GM18511 (cell line): ENCODE results near the gene KIAA0753.
"Not testable (repeated sequence)": the region's sequence is repeated elsewhere in the genome, so short reads cannot be mapped to it uniquely, and the experiment has no call there.

Source experiments
- ATAC-seq: cut with Tn5 transposase; IDR thresholded peaks from one replicate; pipeline ENCODE4 v1.9.1; 2021; ENCODE audit warnings: mild to moderate bottlenecking, moderate library complexity; ENCODE audit not compliant: unreplicated experiment

KIAA0753 gene

DNA sequence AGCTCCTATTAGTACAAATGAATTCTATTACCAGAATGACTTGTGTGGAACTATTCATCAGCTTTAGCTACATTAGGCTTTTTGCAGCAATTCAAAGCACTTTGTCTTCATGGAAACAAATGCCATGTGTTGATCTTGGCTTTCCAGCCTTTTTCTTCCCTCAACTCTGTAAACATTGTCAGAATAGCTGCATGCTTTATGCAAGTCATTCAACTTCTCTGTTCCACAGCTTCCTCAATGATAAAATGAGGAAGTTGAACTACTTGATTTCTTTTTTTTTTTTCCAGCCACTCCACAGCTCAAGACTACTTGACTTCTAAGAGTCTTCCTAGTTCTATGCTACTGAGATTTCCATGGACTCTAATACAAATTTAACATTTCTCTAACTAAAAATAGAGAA lies 41.1 kb downstream of the KIAA0753 start:
- no peak for ATAC-seq

DNA sequence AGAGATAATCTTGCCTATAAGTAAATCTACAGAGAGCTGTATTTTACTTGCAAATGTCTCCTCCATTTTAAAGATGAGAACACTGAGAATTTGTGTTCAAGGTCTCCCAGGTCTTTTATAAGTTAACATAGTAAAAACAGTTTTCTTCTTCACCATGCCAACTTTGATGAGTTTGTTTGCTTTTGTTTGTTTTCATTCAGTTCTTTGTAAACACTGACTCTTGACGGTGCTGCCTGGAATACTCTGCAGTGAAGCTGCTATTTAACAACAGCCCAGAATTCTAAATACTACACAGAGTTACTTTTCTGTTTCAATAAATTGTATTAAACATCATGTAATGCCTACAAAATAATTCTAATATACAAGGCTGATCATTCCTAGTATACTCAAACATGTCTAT lies 42.8 kb downstream of the KIAA0753 start:
- ATAC-seq, result no peak

DNA sequence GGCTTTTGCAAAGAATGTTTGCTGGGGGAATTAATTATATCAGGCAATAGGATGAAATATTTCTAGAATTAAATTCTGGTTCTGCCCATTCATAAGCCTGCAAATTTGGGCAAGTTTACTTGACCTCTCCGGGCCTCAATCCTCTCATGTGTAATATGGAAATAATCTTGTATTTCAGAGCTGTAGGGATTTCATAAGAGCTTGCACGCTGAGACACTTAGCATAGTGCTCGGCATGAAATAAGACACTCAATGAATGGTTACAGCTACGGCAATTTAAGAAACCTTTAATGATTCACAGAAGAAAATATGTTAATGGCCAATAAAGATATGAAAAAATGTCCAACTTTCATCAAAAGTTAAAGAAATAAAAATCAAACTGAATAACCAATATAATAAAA lies 43.6 kb downstream of the KIAA0753 start:
- no peak for ATAC-seq

DNA sequence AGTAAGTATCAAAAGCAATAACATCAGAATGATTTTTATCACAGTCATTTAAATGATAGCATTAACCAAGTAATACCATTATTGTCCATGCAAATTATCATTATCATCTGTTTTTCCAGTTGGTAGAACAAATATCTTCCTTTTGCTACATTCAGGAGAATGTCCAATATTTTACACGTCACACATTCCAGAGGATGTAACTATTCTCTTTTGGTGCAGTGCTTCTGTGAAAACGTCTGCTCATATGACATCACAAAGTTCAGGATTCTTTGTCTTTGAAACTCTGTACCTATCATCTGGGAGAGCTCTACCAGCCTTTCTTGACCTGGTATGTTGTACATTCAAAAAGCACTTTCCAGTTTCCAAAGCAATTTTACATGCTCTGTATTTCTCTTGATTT lies 44.0 kb downstream of the KIAA0753 start:
- ATAC-seq, result no peak

DNA sequence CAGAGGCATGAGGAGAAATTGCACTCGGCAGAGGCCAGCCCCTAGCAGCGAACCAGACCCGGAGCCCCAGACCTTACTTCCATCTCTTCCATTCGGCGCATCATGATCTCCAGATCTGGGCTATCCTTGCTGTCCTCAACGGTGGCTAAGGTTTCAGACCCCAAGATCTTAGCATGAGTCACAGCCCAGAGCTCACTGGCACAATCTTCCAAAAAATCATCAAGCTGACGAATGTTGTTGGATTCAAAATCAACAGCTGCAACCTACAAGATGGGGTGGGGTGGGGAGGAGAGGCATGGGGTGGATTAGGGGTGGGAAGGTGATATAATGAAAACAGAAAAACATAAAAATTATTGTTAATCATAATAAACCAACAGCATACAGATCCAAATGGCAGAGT lies 44.4 kb downstream of the KIAA0753 start:
- ATAC-seq, result no peak

DNA sequence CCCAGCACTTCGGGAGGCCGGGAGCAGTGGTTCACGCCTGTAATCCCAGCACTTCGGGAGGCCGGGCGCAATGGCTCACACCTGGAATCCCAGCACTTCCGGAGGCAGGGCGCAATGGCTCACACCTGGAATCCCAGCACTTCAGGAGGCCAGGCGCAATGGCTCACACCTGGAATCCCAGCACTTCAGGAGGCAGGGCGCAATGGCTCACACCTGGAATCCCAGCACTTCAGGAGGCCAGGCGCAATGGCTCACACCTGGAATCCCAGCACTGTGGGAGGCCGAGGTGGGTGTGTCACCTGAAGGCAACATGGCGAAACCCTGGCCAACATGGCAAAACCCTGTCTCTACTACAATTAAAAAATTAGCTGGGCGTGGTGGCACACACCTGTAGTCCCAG lies 47.1 kb downstream of the KIAA0753 start:
- not testable (repeated sequence) for ATAC-seq

DNA sequence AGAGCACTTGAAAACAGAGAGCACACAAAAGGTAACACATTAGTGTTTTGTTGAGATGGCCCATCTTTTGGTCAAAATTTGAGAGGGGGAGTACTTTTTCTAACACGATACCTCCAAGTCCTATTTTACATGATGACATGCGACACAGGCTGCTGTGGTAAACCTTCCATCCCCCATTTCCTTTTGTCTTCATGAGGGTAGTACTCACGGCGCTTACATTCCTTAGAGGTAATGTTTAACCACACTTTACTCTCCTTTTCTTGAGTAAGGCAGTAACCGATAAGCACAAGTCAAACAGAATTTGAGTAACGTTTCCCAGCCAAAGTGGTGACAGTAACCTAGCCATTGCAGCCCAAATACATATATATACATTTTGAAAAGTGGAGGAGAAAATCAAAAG lies 48.3 kb downstream of the KIAA0753 start:
- no peak for ATAC-seq

DNA sequence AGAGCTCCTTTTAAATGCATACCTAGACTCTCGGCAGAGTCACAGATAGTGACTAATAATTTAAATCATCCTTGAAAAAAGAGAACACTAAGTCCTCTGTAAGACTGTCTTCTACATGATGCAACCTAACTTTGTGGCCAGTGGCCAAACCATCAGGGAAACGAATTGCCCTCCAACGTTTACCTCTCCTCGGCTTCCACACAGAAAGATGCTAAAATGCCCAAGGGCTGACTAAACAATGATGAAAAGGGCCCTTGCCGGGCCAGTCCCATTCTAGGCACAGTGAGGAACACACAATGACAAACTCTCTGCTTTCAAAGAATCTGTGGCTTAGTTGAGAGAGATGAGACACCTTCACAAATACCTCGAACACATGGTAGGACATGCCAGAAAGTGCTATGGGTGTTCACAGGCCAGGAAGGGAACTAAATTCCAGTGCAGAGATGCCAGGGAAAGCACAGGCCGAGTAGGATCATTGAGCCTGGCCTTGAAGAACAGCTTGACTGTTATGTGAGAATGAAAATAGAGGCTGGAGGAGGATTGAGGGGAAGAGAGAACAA lies 48.8 kb downstream of the KIAA0753 start:
- ATAC-seq, result no peak

DNA sequence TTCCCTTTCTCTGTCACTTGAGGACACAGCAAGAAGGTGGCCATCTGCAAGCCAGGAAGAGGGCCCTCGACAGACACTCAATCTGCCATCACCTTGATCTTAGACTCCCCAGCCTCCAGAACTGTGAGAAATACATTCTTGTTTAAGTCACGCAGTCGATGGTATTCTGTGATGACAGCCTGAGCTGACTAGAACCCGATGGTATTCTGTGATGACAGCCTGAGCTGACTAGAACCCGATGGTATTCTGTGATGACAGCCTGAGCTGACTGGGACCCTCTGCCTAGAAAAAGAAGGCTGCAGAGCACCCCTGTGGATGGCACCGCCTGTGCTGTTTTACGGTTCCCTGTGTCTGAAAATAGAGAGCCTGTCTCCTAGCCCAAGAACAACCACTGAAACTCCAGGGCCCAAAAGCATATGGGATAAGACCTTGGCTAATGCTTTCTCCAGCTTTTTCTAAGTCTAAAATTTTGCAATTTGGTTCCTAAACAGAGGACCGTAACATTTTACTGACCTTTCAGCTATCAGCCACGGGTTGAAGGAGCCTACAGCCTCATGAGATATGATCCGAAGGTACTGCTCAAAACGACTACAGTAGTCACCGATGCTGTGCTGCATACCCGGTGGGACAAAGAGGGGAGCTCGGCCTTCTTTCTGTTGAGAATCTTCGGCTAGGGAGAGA lies 51.1 kb downstream of the KIAA0753 start:
- ATAC-seq, result no peak

DNA sequence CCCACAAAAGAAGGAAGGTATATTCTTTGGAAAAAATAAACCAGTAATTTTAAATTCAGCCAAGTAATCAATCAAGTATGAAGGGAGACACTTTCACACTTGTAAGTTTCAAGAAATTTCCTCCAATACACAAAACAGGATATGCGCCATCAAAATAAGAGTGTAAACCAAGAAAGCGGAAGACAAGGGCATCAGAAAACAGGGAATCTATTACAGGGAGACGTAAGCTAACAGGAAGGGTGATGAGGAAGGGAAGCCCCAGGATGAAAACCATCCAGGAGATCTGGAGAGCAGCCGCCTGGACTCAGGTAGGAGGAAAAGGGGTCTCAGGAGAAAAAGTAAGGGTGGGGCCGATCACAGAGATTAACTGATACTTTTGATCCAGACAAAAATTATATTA lies 52.3 kb downstream of the KIAA0753 start:
- no peak for ATAC-seq

DNA sequence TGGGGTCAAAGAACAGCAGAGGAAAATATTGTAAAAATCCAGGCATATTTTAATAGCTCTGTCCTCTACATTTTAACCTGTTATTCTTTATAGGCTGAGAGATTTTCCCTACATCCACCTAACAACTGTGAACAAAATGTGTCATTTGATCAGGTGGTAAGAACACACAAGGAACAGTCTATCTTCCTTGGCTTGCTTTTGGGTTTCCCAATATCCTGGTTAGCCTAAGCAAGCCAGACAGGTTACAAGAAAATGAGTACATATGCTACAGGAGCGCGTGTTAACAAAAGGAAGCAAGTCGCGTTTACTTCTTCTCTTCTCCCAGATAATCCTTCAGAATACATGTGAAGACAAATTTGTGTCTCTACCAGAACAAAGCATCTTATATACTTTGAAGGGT lies 53.2 kb downstream of the KIAA0753 start:
- ATAC-seq, result no peak

DNA sequence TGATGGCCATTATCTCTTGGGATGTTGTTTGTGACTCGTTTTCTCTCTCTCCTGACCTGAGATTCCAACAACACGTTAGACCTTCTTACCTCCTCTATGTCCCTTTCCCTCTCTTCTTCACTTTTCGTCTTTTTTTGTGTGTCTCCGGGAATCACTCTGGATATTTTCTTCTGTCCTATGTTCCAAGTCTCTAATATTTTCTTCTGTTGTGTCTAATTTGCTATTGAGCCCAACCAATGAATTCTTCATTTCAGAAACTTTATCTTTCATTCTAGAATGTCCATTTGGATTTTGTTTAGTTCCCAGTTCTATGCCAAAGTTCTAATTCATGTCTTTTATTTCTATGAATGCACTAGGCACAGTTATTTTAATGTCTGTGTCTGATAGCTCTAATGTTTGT lies 57.1 kb downstream of the KIAA0753 start:
- ATAC-seq, result no peak

DNA sequence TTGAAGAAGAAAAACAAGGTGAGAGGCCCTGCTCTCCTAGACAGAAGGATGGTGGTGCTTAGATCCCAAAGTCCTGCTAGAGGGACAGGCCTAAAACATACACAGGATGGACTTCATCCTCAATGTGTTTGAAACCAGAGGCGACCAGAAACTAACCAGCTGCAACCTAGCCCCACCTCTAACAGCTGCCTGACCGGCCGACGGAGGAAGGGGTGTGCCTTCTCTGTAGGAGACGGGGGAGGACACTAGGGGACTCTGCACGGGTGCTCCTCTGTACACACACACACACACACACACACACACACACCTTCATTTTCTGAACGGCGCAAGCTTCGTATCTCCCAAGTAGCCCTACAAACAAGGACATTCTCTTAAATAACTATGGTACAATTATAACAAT lies 59.9 kb downstream of the KIAA0753 start:
- ATAC-seq, result no peak

DNA sequence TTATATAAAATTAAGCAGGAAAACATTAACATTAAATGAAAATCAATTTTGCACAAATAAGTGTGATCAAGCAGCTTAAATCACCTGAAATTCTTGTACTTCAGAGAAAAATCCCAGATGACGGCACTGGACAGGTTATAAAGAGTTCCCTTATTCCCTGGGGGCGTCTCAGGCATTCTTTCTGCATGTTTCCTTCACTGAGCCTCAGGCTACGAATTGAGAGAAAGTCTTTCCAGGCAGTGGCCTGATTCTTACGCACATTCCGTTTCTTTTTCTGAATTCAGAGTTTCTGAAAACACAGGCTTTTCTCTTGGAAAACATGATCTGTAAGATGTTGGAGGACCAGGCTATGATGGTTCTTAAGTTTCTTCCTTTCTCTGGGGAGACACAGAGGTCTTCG lies 62.0 kb downstream of the KIAA0753 start:
- ATAC-seq, result no peak

DNA sequence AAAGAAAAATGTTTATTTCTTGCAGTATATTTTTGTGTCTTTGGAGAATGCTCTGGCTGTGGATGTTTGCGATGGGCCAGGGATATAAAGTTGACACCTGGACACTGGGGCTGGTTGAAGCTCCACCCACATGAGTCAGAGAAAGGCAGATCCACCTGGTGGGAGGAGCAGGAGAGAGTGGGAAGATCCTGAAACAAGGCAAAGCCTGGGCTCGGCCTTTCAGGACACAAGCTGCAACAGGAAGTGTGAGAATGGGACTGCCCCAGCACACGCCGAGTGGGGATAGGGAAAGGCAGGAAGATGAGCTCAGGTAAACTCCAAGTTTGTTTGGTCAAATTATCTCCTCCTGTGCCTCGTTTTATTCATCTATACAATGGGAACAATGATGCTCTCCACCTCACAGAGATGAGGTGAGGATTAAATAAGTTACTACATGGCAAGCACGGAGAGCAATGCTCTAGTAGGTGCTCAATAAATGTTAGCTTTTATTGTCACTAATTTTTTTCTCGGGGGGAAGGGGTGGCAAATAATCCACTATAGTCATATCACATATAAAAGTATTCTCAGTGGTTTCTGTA lies 62.7 kb downstream of the KIAA0753 start:
- ATAC-seq, result no peak

DNA sequence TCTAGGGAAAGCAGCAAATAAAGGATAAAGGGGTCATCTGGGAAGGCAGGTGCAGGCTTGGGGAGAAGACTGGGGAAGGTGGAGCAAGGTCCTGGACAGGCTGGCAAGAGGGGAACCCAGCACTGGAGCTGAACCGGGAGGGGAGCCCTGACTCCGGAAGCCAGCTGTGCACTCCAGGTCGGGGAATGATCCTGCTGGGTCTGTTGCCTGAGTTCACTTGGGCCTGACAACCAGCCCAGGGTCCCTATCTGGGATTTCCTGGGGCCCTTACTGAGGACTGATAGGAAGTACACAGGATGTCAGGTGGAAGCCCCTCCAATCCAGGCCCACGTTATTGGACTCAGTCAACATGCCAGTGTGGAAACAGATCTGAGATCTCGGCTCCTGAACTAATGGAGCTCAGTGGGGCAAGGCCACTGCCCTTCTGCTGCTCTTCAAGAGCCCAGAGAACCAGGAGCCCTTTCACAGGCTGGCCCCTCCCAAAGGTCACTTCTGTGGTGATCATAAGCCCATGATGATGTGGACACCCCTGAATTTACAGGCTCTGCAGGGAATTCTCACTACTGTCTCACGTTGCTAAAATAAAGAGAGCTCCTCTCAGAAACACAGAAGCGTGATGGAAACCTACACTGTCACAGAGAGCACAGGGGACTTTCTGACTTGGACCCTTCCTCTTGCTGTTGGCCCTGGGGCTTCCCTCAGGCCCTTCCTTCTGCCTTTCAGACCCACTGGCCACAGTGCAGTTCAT lies 64.3 kb downstream of the KIAA0753 start:
- no peak for ATAC-seq

DNA sequence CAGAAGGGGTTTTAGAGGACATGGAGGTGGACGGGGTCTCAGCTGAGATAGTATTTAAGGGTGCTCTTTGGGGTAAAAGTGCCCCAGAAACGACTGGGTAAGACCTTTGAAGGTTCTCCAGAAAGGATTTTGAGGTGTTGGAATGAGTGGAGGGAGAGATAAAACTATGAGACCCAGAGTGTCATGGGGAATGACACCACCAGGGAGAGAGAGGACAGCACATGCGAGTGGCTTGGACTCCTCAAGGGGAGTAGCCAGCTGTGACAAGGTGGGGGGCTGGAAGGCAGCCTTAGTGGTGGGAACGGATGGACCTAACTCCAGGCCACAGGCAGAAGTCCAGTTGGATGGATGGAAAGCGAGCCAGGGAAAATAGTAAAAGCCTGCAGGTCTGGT lies 64.9 kb downstream of the KIAA0753 start:
- no peak for ATAC-seq

DNA sequence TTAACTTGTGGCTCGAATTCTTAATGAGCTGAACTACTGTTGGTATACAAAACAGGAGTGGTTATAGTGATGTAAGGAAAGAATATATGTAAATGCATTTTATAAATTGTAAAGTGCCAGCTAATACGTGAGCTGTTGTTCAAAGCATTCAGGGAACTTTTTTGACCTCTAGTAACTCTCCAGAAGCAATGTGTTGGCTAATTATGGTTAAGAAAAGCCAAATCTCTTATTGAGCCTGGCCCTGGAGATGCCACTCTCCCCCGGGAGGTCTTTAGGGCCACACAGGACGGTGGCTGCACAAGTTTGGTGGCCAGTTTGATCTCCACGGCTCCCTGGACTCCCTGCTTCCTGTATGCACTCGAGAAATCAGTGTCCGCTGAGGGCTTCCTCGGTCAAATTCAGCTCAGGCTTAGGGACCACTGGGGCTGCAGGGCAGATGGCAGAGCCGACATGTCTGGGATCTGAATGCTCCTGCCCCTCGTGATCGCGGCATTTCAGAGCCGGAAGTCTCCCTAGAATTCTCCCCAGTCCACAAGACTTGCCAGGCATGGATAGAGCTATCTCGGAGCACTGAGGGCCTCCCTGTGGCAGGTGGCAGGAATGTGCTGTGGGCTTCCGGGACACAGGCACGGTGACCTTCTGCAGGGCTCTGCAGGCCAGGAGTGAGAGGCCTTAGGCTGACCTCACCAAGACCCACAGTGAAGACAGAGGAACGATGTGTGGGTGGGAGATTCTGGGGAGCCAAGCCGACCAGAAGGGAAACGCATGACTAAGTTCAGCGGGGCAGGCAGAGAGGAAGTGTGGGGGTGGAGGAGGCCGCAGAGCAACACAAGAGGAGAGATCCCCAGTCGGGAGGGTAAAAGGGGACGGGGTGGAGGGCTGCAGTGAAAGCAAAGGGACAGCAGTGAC lies 65.6 kb downstream of the KIAA0753 start:
- ATAC-seq, result peak; percentile 68

DNA sequence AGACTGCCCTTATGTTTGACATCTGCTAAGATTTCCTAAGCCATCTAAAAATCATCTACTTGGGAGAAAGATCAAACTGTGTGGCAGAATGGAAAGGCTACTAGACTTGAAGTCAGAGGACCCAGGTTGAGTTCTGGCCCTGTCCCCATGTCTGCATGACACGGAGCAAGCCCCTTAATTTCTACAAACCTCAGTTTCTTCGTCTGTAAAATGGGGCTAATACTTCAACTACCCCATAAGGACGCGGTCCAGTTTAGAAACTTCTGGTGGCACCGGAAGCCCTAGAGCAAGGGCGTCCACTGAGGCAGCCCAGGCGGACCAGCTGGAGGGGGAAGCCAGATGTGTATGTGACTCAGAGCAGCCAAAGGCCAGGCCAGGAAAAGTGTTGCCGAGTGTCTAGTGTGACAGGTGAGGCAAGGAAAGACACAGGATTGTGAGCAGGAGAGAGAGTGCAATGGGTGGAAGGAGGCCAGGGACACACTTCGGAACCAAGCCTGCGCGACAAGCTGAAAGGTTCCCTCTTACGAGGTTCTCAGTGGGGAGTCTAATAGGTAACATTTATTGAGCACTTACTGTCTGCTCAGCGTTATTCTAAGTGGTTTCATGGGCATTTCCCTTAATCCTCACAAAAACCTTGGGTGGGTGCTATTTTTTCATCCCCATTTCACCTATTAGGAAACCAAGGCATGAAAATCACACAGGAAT lies 66.4 kb downstream of the KIAA0753 start:
- ATAC-seq, result no peak

DNA sequence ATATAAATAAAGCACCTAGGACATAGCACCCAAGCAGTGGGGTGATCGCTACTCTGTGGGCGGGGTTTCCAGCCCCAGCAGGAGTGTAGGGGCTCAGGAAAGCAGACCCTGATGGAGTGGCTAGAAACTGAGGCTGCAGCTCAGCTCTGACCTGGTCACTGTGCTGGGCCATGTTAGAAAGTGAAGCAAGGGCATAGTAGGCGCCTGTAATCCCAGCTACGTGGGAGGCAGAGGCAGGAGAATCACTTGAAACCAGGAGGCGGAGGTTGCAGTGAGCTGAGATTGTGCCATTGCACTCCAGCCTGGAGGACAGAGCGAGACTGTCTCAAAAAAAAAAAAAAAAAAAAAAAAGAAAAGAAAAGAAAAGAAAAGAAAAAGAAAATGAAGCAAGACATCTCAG lies 67.0 kb downstream of the KIAA0753 start:
- ATAC-seq, result not testable (repeated sequence)
